Esophagus squamous epithelium (tissue), 5 donors: ENCODE data around the gene ZDHHC3. TPM values are rescaled to one million over a fixed set of nuclear protein-coding genes. Genes with fewer than 3 reads are reported as not detected.

ENCODE experiments used
- DNase-seq: peaks from one replicate; lab custom pipeline; 2025; lab: John Stamatoyannopoulos, UW
- H3K27ac ChIP-seq, 4 donors: fragments of 200-600 bp; sonication (generic); one replicate each; pipeline ENCODE4 v1.5.1; 2016 to 2019; ENCODE audit warnings: mild to moderate bottlenecking in 1 of 4
- H3K27me3 ChIP-seq, 4 donors: fragments of 200-600 bp; sonication (generic); 1 replicate in 3 of 4; 2 replicates in 1 of 4; pipeline versions ENCODE4 v1.5.1 to v1.6.0; 2017 to 2021; ENCODE audit warnings: antibody characterized with exemption in 1 of 4
- H3K36me3 ChIP-seq, 3 donors: fragments of 200-600 bp; sonication (generic); one replicate each; pipeline ENCODE4 v1.5.1; 2016 to 2019
- H3K4me1 ChIP-seq, 3 donors: fragments of 200-600 bp; sonication (generic); one replicate each; pipeline ENCODE4 v1.5.1; 2017 to 2019
- H3K4me3 ChIP-seq, 4 donors: fragments of 200-600 bp; sonication (generic); 1 replicate in 3 of 4; 2 replicates in 1 of 4; pipeline ENCODE4 v1.5.1; 2016 to 2019; ENCODE audit warnings: mild to moderate bottlenecking in 2 of 4, moderate library complexity in 1 of 4
- H3K9me3 ChIP-seq, 3 donors: fragments of 200-600 bp; sonication (generic); one replicate each; pipeline ENCODE4 v1.5.1; 2016 to 2019
- CTCF ChIP-seq, 6 experiments: fragments of 450-650 bp in 4 of 6; fragments of 200-600 bp in 2 of 6; sonication (generic) in 2 of 6; IDR thresholded peaks; one replicate each; pipeline ENCODE4 v1.5.1; 2016 to 2019; ENCODE audit warnings: antibody characterized with exemption in 6 of 6, mild to moderate bottlenecking in 4 of 6, moderate library complexity in 4 of 6
- POLR2A ChIP-seq, 4 donors: fragments of 450-650 bp; IDR thresholded peaks; one replicate each; pipeline ENCODE4 v1.6.1; 2017; ENCODE audit warnings: antibody characterized with exemption in 4 of 4, mild to moderate bottlenecking in 4 of 4, moderate library complexity in 3 of 4
- WGBS, 2 donors: methylation state at CpG; one replicate each; pipeline ENCODE4 v1.1.5; 2018; 5-methylcytosine and 5-hydroxymethylcytosine counted together
- intact Hi-C: fragments of 100-400 bp; cut with DNase I; formaldehyde crosslinking; loops from one replicate; pipeline ENCODE4 v1.15.0; 2022
- total RNA-seq, 4 donors: library from RNA; depleted of rRNA; stranded (reverse); fragments of >200 nt; gene quantifications; one replicate each; pipeline ENCODE4 v1.1.0, GENCODE V29; 2016
- donor health status: DM: yes; HTN: yes; CAD: no.

The ZDHHC3 gene
- total RNA-seq, 4 donors from 2014 or later = 64.6 to 93.8 (median 73.0) TPM

- 84% methylated on average over 4 of the region's 5 CpGs; no CpG with 5 or more reads in 1 of the 2 donors for WGBS, 2 donors
- DNase-seq = no peak
- no peak overlapping the region for H3K27ac ChIP-seq
- no peaks in the 10 kb centered on the region for H3K27me3 ChIP-seq
- no peak overlapping the region for H3K4me3 ChIP-seq
- no peaks in the 10 kb centered on the region for H3K4me1 ChIP-seq
- intact Hi-C loops = no loop called here
- H3K9me3 ChIP-seq = no peaks in the 10 kb centered on the region
- peaks cover 20 to 99% (median 25%) of the 10 kb centered on the region in 3 donors for H3K36me3 ChIP-seq
- TF ChIP-seq CTCF (IDR thresholded peaks at IDR 0.05) = no peak
- TF ChIP-seq POLR2A (IDR thresholded peaks at IDR 0.05) = no peak
Measured at GRCh38 chr3:44929782-44930181, 46.2 kb downstream of the ZDHHC3 start.

- no peak overlapping the region for H3K27ac ChIP-seq
- no peaks in the 10 kb centered on the region for H3K27me3 ChIP-seq
- 92 to 100% methylated on average over 4 to 6 of the region's 7 CpGs for WGBS, 2 donors
- no peak overlapping the region for H3K4me3 ChIP-seq
- H3K36me3 ChIP-seq = peaks cover 19 to 95% (median 20%) of the 10 kb centered on the region in 3 donors
- H3K9me3 ChIP-seq = no peaks in the 10 kb centered on the region
- no peaks in the 10 kb centered on the region for H3K4me1 ChIP-seq
- no peak for TF ChIP-seq CTCF (IDR thresholded peaks at IDR 0.05)
- no peak for TF ChIP-seq POLR2A (IDR thresholded peaks at IDR 0.05)
- intact Hi-C loops = no loop called here
- no peak for DNase-seq
Measured at GRCh38 chr3:44927371-44927770, 48.6 kb downstream of the ZDHHC3 start.

GRCh38 chr3:44926921-44927320 is 49.1 kb downstream of the ZDHHC3 start:
- TF ChIP-seq POLR2A (IDR thresholded peaks at IDR 0.05) (no peak), CTCF (IDR thresholded peaks at IDR 0.05) (no peak)
- H3K27me3 ChIP-seq = no peaks in the 10 kb centered on the region
- no peak overlapping the region for H3K27ac ChIP-seq
- whole genome bisulfite sequencing, 2 donors = 89 to 95% methylated on average over 7 of the region's 7 CpGs
- H3K4me3 ChIP-seq = no peak overlapping the region
- intact Hi-C loops = no loop called here
- no peaks in the 10 kb centered on the region for H3K4me1 ChIP-seq
- no peaks in the 10 kb centered on the region for H3K9me3 ChIP-seq
- H3K36me3 ChIP-seq = peaks cover 15 to 95% (median 23%) of the 10 kb centered on the region in 3 donors
- no peak for DNase-seq

GRCh38 chr3:44926172-44926571 is 49.8 kb downstream of the ZDHHC3 start:
- WGBS, 2 donors = 84 to 90% methylated on average over 6 to 8 of the region's 10 CpGs
- no peak overlapping the region for H3K4me3 ChIP-seq
- no peak for TF ChIP-seq CTCF (IDR thresholded peaks at IDR 0.05)
- TF ChIP-seq POLR2A (IDR thresholded peaks at IDR 0.05) = no peak
- H3K36me3 ChIP-seq = peaks cover 11 to 95% (median 30%) of the 10 kb centered on the region in 3 donors
- no peak for DNase-seq
- H3K27ac ChIP-seq = no peak overlapping the region
- intact Hi-C loops = no loop called here
- no peaks in the 10 kb centered on the region for H3K9me3 ChIP-seq
- H3K27me3 ChIP-seq = no peaks in the 10 kb centered on the region
- H3K4me1 ChIP-seq = no peaks in the 10 kb centered on the region

- intact Hi-C loops = no loop called here
- Histone ChIP-seq H3K27ac (no peak overlapping the region), H3K9me3 (no peaks in the 10 kb centered on the region), H3K36me3 (peaks cover 11 to 95% (median 30%) of the 10 kb centered on the region in 3 donors), H3K4me1 (no peaks in the 10 kb centered on the region), H3K4me3 (no peak overlapping the region), H3K27me3 (no peaks in the 10 kb centered on the region)
- no peak for TF ChIP-seq CTCF (IDR thresholded peaks at IDR 0.05)
- no peak for TF ChIP-seq POLR2A (IDR thresholded peaks at IDR 0.05)
- no peak for DNase-seq
- 84 to 86% methylated on average over 5 of the region's 5 CpGs for WGBS, 2 donors
Measured at GRCh38 chr3:44924457-44925084, 51.4 kb downstream of the ZDHHC3 start.
